ENCODE results near the gene AFMID.
A peak's percentile ranks its signal among the peaks of the same experiment; 100 is the strongest.

The AFMID gene

DNA sequence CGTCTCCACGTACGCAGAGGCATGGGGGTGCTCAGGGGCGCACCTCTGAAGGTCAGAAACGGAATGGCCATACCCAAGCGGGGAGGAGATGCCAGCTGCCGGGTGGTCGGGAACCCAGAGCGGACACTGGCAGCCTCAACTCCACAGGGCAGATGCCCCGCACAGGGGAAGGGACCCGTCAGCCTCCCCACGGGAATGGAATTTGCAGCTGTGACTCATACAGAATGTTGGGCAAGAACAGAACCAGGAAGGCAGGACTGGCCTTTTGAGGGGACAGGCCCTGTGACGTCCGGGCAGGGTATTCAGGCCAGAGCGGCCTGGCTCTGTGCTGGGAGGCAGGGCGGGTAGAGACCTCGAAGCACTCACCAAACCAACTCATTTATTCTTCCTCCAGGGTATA is 7.8 kb upstream of the AFMID start:
- DNase-seq (ENCODE audit: low read depth in 1 of 2, low spot score in 1 of 2): no peak

DNA sequence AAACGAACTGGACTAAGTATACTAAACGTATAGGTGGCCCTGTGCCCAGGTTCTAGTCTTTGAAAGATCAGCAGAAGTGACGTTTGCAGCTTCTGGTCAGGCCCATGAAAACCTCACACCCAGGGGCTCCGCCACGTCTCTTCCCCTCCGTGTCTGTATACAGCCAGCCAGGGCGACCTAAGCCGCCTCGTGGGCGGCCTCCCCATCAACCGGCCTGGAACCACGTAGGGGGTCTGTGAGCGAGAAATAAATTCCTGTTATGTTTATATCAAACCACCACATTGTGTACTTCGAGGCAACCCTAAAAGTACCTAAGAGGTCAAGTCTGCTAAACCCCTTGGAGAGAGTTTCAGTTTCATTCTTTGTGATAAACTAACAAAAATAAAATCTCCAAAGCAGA is 7.1 kb upstream of the AFMID start:
- DNase-seq (ENCODE audit: low read depth in 1 of 2, low spot score in 1 of 2): no peak

- DNase-seq (ENCODE audit: low read depth in 1 of 2, low spot score in 1 of 2): no peak
Observed at GRCh38 chr17:78180508-78180907, 6.7 kb upstream of the AFMID start.

- DNase-seq (ENCODE audit: low read depth in 1 of 2, low spot score in 1 of 2): no peak
Observed at GRCh38 chr17:78182504-78182903, 4.7 kb upstream of the AFMID start.

GRCh38 chr17:78183916-78184315 is 3.2 kb upstream of the AFMID start:
- no peak for DNase-seq (ENCODE audit: low read depth in 1 of 2, low spot score in 1 of 2)

GRCh38 chr17:78184351-78184750 is 2.8 kb upstream of the AFMID start:
- no peak for DNase-seq (ENCODE audit: low read depth in 1 of 2, low spot score in 1 of 2)

DNA sequence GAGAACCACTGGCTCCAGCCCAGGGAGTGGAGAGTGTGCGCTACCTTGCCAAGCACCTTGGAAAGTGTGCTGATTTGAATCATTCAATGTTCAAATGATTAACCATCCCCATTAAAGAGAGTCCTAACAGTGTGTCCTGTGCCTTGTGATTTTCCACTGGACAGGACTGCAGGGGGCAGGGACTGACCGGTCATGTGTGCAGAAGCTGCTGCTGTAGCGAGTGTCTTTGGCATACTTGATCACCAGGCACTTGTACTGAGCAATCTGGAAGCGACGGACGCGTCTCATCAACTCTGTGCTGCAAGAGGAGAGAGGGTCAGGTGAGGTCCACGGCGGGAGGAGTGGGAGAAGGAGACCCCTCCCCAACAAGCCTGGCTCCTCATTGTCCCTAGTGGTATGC is 2.3 kb upstream of the AFMID start:
- DNase-seq (ENCODE audit: low read depth in 1 of 2, low spot score in 1 of 2): no peak

DNA sequence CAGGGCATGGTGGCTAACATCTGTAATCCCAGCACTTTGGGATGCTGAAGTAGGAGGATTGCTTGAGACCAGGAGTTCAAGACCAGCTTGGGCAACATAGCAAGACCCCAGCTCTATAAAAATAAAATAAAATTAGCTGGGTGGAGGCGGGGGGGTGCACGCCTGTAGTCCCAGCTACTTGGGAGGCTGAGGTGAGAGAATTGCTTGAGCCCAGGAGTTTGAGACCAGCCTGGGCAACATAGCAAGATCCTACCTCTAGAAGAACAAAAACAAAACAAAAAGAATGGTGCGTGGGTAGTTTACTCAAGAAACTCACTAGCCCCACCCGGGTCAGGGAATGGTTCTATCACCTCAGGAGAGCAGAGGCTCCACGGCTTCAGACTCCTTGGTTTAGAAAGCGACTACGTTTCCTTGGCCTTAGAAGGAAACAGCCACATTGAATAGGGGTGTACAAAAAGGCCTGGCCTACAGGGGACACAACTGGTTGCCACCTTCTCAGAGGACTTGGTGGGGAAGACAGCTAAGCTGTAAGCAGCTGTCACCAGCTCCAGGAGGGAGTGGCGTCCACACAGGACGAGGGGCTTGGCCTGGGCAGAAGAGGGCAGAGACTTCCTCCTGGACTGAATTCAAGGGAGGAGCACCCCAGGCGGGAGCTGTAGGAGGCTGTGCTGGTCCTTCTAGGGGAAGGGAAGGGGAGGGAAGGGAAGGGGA is 1.0 kb upstream of the AFMID start:
- no peak for DNase-seq (ENCODE audit: low read depth in 1 of 2, low spot score in 1 of 2)

DNA sequence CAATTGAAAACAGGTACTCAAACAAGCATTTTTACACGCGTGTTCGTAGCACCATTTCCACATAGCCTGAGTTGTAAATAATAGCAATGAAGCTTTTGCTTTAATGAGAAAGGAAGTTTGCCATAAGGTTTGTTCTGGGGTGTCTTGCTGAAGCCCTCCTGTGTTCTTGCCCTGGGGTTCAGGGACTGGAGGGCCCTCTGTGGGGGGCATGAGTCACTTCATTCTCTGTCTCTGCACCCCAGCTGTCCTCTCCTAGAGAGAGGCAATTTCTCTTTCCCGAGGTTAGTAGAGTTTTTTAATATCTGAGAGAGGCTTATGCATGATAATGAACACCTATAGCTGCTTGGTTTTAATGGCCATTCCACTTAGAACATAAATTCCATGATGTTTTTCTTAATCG is 9.6 kb downstream of the AFMID start:
- no peak for DNase-seq (ENCODE audit: low read depth in 1 of 2, low spot score in 1 of 2)

DNA sequence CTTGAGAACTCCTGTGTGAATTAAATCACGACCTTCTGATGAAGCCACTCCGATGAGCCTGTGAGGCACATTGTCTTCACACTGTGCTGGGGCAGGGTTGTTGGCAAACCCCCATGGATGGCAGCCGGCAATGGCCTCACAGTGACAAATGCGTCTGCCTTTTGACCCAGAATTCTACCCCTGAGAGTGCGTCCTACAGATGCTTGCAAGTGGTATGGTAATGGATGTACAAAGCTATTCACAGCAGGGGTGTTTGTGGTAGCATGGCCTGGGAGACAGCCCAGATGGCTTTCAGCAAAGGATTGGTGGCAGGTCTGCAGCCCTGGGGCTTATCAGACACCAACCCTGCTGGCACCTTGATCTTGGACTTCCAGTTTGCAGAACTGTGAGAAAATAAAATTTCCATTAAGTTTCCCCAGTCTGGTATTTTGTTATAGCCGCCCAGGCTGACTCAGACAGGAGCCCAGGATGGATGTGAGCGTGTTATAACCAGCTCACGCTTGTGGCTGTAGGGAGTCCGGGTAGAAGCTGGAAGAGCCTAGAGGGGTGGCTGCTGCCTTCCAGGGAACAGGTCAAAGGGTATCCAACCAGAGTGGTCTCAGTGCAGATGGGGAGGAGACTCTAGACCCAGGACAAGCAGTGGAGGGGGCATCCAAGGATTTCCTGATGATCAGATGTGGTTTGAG is 10.1 kb downstream of the AFMID start:
- no peak for DNase-seq (ENCODE audit: low read depth in 1 of 2, low spot score in 1 of 2)

DNA sequence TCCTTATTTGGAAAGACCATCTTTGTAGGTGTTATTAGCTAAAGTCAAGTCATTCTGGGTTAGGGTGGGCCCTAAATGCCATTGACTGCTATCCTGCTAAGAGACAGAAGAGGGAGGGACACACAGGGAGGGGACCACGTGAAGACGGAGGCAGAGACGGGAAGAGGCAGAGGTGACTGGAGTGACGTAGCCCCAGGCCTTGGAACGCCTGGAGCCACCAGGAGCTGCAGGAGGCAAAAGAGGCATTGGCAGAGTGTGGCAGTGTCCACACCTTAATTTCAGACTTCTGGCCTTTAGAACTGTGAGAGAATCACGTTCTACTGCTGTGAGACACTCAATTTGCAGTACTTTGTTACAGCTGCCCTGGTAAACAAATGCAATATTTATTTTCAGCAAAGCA is 13.3 kb downstream of the AFMID start:
- no peak for DNase-seq (ENCODE audit: low read depth in 1 of 2, low spot score in 1 of 2)

GRCh38 chr17:78202666-78203065 is 15.5 kb downstream of the AFMID start:
- DNase-seq (ENCODE audit: low read depth in 1 of 2, low spot score in 1 of 2): no peak

DNA sequence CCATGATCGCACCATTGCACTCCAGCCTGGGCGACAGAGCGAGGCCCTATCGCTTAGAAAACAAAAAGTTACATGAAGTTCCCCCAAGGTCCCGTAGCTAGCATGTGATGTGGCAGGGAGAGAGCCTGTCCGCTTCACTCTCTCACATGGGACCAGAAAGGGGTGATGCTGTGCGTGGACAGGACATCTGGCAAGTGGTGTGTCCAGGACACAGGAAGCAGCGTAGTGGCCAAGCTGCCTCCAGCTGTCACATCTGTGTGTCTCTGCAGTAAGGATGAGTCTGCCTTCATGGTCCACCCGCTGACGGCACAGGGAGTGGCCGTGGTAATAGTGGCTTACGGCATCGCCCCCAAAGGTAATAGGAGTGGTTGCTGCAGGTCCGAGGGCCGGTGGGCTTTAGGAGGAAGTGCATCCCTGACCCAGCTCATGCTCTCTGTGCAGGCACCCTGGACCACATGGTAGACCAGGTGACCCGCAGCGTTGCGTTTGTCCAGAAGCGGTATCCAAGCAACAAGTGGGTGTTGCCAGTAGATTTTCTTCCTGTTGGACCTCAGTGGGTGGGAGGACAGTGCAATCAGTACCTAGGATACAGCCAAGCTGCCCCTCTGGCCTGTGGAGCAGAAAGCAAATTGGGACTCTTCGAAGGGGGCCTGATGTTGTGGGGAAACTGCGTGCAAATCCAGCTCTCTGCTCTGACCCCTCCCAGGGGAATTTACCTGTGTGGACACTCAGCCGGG is 17.4 kb downstream of the AFMID start:
- DNase-seq (ENCODE audit: low read depth in 1 of 2, low spot score in 1 of 2): no peak

DNA sequence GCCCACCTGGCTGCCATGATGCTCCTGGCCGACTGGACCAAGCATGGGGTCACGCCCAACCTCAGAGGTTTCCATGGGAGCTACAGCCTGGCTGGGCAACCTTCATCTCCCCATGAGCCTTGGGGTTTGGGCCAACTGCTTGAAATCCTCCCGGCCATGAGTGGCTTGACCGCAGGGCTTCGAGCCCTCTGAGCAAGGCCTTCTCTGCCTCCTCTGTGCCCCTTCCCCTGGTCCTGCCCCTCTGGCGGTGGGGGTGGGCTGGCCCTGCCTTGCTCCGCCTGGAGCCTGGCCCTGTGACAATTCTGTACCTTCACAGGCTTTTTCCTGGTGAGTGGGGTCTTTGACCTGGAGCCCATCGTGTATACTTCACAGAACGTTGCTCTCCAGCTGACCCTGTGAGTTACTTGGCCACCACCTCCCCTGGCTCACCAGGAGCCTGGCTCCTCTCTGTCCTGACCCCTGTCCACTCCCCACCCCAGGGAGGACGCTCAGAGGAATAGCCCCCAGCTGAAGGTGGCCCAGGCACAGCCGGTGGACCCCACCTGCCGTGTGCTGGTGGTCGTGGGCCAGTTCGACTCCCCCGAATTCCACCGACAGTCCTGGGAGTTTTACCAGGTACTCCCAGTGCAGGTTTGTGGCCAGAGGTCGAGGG is 18.1 kb downstream of the AFMID start:
- DNase-seq (ENCODE audit: low read depth in 1 of 2, low spot score in 1 of 2): no peak

DNA sequence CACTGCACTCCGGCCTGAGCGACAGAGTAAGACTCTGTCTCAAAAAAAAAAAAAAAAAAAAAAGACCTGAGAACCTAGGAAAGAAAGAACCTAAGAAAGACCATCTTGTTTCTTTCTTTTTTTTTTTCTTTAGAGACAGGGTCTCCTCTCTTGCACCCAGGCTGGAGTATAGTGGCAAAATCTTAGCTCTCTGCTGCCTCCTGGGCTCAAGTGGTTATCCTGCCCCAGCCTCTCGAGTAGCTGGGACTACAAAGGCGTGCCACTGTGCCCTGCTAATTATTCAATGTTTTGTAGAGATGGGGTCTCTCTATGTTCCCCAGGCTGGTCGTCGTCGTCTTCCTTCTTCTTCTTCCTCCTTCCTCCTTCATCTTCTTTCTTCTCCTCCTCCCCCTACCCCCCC is 19.1 kb downstream of the AFMID start:
- no peak for DNase-seq (ENCODE audit: low read depth in 1 of 2, low spot score in 1 of 2)

- DNase-seq (ENCODE audit: low read depth in 1 of 2, low spot score in 1 of 2): no peak
Observed at GRCh38 chr17:78208486-78208885, 21.3 kb downstream of the AFMID start.

- DNase-seq (ENCODE audit: low read depth in 1 of 2, low spot score in 1 of 2): no peak
Observed at GRCh38 chr17:78210111-78210510, 22.9 kb downstream of the AFMID start.

- DNase-seq (ENCODE audit: low read depth in 1 of 2, low spot score in 1 of 2): no peak
Observed at GRCh38 chr17:78211032-78211431, 23.9 kb downstream of the AFMID start.

DNA sequence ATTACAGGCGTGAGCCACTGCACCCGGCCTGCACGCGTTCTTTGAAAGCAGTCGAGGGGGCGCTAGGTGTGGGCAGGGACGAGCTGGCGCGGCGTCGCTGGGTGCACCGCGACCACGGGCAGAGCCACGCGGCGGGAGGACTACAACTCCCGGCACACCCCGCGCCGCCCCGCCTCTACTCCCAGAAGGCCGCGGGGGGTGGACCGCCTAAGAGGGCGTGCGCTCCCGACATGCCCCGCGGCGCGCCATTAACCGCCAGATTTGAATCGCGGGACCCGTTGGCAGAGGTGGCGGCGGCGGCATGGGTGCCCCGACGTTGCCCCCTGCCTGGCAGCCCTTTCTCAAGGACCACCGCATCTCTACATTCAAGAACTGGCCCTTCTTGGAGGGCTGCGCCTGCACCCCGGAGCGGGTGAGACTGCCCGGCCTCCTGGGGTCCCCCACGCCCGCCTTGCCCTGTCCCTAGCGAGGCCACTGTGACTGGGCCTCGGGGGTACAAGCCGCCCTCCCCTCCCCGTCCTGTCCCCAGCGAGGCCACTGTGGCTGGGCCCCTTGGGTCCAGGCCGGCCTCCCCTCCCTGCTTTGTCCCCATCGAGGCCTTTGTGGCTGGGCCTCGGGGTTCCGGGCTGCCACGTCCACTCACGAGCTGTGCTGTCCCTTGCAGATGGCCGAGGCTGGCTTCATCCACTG is 27.0 kb downstream of the AFMID start, which contains the start of gene BIRC5:
BIRC5 (plus strand) TSS at position 238 of the 690 bp plus-strand sequence; CDS start at position 302, 64 bp downstream.
- DNase-seq (ENCODE audit: low read depth in 1 of 2, low spot score in 1 of 2): peak; percentile 83 to 89

GRCh38 chr17:78214706-78215061 is 27.5 kb downstream of the AFMID start:
- DNase-seq (ENCODE audit: low read depth in 1 of 2, low spot score in 1 of 2): no peak
